Activated CD4-positive, CD25-positive, alpha-beta regulatory T cell (primary cell): ENCODE results near the gene NDUFB1.

Experiments
- DNase-seq, 4 experiments: peaks; one replicate each; lab custom pipeline; 2025; lab: John Stamatoyannopoulos, UW

NDUFB1 gene

GRCh38 chr14:92121670-92122350, at the start of gene NDUFB1, which contains the start of gene CPSF2:
Gene NDUFB1 (minus strand): TSS chr14:92121706. CDS start chr14:92117637, 4,069 bp downstream.
Gene CPSF2 (plus strand): TSS chr14:92121969. CDS start chr14:92130985, 9,016 bp downstream.
- peak; percentile 74 to 82 (median 76) for DNase-seq

DNA sequence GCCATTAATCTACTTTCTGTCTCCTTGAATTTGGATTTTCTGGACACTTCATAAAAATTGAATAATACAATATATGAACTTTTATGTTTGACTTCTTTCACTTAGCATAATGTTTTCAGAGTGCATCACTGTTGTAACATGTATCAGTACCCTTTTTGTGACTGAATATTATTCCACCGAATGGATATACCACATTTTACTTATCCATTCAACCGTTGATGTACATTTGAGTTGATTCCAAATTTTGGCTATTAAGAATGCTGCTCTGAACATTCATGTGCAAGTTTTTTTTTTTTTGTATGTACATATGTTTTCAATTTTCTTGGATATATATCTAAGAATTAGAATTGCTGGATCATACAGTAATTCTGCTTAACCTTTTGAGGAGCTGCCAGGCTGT, 43.5 kb upstream of the NDUFB1 start:
- DNase-seq, result no peak

DNA sequence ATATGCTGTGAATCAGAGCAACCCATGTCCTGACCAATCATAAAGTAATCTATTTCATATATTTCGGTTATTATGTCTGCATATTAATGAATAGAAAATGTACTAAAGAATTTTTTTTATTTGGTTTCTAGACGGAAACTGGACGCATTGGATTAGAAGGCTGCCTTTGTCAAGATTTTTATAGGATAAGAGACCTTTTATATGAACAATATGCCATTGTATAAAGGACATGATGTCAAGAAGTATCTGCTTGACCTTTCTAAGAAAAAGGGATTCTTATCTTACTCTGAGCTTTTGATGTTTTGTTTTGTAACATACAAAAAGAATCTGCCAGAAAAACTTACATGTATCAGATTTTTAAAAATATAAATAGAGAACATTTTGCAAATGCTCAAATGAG, 40.0 kb upstream of the NDUFB1 start:
- DNase-seq, result no peak

DNA sequence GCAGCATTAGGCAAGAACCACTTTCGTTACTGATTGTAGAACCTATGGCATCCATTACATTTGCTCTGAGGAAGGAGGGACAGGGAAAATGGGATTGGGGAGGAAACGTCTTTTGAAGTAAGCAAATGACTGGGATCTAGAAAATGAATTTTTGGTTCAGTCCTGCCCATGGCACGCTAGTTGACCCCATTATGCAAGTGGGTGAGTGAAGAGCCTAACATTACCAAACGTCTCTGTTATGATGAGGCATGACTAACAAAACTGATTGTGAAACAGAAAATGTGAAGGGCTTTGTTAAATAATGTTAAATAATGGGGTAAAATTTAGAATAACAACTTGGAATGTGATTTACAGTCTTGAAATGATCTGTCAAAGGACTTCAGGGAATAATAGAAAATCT, 39.1 kb upstream of the NDUFB1 start:
- DNase-seq, result no peak

GRCh38 chr14:92154283-92154942, 32.9 kb upstream of the NDUFB1 start:
- no peak for DNase-seq

DNA sequence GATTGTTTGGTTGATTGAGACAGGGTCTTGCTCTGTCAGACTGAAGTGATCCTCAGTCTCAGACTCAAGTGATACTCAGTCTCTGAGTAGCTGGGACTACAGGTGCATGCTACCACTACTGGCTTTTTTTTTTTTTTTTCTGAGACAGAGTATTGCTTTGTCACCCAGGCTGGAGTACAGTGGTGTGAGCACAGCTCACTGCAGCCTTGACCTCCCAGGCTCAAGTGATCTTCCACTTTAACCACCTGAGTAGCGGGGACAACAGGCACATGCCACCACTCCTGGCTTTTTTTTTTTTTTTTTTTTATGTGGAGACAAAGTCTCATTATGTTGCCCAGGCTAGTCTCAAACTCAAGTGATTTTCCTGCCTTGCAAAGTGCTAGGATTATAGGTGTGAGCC, 32.1 kb upstream of the NDUFB1 start:
- DNase-seq, result no peak

- no peak for DNase-seq
These were observed 23.2 kb upstream of the NDUFB1 start for GRCh38 chr14:92144708-92145107.

DNA sequence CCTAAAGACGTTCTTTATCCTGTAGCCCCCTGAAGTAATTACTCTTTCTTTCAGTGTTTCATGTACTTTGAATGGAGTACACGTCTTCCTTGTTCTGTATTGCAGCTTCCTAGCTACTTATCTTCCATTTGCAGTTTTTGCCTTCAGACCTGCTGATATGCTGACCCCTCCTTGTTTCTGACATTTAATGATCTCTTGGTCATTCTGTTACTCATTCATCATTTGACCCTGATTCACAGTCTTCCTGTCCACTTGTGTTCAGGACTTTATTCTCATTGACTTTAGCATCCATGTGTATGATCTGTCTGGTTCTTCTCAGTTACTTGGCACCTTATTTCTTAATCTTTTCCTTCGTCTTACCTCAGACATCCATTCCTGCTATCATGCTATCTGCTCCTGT, 22.5 kb upstream of the NDUFB1 start:
- DNase-seq, result no peak

DNA sequence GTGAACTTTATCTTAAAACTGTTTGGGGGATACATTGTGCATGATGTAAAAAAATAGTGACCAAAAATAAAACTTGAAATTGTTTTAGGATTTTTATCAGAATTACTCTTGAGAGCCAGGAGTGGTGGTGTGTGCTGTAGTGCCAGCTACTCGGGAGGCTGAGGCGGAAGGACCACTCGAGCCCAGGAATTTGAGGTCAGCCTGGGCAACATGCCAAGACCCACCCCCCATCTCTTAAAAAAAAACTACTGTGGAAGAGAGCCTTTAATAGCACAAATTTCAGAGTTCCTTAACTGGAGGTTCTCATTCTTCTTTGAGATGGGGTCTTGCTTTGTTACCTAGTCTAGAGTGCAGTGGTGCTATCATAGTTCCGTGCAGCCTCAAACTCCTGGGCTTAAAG, 21.8 kb upstream of the NDUFB1 start:
- no peak for DNase-seq

- DNase-seq, result no peak
These were observed 13.8 kb upstream of the NDUFB1 start for GRCh38 chr14:92135269-92135668.

- DNase-seq, result no peak
These were observed 12.9 kb upstream of the NDUFB1 start for GRCh38 chr14:92134456-92134855.

DNA sequence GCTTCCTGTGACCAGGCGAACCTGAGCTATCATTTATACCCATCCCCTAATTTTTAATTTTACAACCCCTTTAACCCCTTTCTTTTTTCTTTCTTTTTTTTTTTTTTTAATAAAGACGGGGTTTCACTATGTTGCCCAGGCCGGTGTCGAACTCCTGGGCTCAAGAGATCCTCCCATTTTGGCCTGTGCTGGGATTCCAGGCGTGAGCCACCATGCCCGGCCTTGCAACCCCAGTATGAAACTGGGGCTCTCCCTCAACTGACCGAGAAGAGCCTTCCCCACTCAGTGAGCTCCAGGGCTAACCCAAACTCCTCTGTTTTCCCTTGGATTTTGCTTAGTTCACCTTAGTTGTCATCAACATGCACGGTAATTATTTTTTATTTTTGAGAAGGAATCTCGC, 1.3 kb upstream of the NDUFB1 start:
- no peak for DNase-seq

- DNase-seq, result no peak
These were observed 808 bp upstream of the NDUFB1 start for GRCh38 chr14:92122351-92122677.

GRCh38 chr14:92121207-92121669, 268 bp downstream of the NDUFB1 start:
- DNase-seq, result no peak

DNA sequence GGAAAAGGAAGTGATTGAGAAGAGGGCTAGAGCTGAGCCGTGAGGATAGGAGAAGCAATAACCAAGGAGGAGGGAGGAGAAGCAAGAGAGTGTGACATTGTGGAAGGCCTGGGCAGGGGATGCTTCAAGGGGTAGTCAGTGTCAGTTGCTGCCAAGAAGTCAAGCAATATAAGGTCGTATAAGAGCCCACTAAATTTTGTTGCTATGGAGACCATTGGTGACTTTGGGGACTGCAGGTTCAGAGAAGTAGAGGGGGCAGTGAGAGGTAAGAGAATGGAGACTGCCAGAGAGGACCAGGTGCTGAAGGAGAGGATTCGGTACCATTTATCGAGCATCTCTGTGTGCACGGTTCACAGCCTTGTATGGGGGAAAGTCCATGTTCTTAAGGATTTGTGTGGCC, 12.0 kb downstream of the NDUFB1 start:
- no peak for DNase-seq

DNA sequence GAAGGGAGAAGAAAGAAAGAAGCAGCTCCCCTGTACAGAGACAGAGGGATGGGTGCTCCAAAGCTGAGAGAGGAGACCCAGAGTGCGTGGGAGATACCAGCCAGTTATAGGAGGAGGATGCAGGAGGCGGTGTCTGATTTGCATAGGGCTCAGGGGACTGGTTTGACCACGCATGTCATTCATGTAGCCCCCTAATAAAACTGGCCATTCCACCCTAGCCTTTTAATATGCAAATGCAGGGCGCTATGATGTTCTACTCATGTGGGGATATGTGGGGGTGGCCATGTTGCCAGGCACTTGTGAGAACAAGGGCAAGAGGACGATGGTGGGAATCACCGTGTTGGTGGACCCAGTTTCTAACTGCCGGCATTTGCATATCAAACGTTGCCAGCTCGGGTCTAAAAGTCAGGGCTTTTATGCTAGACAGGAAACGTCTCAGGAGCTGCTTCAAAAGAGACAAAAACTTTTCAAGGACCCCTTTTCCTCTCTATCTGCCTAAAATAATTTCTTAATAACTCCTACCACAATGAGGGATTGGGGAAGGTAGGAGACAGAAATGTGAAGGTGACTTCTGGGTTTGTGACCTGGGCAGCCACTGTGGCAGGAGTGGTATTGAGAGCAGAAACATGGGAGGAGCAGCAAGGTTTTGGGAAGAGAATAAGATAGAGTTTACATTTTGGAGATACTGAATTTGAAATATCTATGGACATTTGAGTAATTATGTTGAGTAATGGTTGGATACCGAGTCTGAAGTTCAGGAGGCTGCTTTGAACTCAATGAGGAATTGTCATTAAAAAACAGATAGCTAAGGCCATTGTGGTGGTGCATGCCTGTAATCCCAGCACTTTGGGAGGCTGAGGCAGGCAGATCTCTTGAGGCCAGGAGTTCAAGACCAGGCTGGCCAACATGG, 12.9 kb downstream of the NDUFB1 start:
- peak in 1 of 4 experiments; percentile 11 for DNase-seq

- peak; percentile 87 to 94 (median 91) for DNase-seq
These were observed 15.2 kb downstream of the NDUFB1 start, which contains the start of gene ATXN3 for GRCh38 chr14:92106143-92106926. Gene ATXN3 (minus strand): TSS chr14:92106582. CDS start chr14:92106552, 30 bp downstream.

- no peak for DNase-seq
These were observed 15.7 kb downstream of the NDUFB1 start for GRCh38 chr14:92105893-92106142.

GRCh38 chr14:92105073-92105892, 16.2 kb downstream of the NDUFB1 start:
- DNase-seq, result no peak

DNA sequence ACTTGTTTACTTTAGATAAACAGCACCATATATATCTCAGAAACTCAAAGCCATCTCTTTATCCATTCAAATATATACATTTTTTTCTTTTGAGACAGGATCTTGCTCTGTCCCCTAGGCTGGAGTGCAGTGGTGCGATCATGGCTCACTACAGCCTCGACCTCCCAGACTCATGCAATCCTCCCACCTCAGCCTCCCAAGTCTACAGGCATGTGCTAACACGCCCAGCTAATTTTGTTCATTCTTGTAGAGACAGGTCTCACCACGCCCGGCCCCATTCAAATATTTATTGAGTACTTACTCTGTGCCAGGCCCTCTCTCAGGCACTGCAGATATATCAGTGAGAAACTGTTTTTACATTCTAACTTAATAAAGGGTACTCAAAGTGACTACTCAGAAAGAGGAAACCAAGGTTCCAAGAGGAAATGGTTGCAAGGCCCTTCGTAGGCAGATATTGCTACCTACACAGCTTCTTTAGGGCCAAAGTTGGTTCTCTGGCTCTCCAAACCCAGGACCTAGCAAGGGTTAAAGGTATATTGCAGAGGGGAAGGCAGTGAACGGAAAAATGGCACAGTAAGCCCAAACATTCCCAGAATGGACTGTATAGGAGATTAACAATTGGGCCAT, 18.0 kb downstream of the NDUFB1 start:
- no peak for DNase-seq

GRCh38 chr14:92099802-92100201, 21.7 kb downstream of the NDUFB1 start:
- DNase-seq, result no peak
